DOHH2 (cell line): ENCODE results near the gene PDSS1.

Experiments used
- EZH2phosphoT487 ChIP-seq: fragments of 200-600 bp; sonication (generic); IDR thresholded peaks from 2 replicates; pipeline ENCODE4 v1.6.1; 2017; ENCODE audit warnings: borderline replicate concordance, mild to moderate bottlenecking, antibody characterized with exemption, low read length, moderate library complexity, mixed read lengths
- TF ChIP-seq, protein P1 (sequence below): fragments of 200-600 bp; sonication (generic); IDR thresholded peaks from one replicate; pipeline ENCODE4 v1.5.1; 2014; ENCODE audit warnings: antibody characterized with exemption, mild to moderate bottlenecking, low read depth, low read length; ENCODE audit not compliant: poor library complexity, severe bottlenecking

DNA sequence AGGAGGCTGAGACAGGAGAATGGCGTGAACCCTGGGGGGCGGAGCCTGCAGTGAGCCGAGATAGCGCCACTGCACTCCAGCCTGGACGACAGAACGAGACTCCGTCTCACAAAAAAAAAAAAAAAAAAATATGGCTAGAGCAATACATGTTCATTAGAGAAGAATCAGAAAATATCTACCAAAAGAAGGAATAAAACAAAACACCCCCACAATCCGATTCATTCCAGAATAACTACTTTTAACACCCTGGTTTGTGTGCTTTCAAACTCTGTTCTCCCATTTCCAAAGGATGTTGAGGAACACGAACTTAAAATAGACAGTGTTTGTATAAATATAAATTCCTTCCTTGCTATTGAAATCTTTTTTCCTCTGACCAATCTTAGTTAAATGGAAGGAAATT is 6.5 kb downstream of the PDSS1 start:
- TF ChIP-seq, protein P1, sequence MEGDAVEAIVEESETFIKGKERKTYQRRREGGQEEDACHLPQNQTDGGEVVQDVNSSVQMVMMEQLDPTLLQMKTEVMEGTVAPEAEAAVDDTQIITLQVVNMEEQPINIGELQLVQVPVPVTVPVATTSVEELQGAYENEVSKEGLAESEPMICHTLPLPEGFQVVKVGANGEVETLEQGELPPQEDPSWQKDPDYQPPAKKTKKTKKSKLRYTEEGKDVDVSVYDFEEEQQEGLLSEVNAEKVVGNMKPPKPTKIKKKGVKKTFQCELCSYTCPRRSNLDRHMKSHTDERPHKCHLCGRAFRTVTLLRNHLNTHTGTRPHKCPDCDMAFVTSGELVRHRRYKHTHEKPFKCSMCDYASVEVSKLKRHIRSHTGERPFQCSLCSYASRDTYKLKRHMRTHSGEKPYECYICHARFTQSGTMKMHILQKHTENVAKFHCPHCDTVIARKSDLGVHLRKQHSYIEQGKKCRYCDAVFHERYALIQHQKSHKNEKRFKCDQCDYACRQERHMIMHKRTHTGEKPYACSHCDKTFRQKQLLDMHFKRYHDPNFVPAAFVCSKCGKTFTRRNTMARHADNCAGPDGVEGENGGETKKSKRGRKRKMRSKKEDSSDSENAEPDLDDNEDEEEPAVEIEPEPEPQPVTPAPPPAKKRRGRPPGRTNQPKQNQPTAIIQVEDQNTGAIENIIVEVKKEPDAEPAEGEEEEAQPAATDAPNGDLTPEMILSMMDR = no peak
- no peak for TF ChIP-seq EZH2phosphoT487
